ENCODE measurements around the gene SLC12A2. TPM values are rescaled to one million over a fixed set of nuclear protein-coding genes. Genes with fewer than 3 reads are reported as not detected.

Gene SLC12A2
- polyA plus RNA-seq, 6 donors from 2014 or later = 7.3 to 18.7 (median 11.3) TPM

DNA sequence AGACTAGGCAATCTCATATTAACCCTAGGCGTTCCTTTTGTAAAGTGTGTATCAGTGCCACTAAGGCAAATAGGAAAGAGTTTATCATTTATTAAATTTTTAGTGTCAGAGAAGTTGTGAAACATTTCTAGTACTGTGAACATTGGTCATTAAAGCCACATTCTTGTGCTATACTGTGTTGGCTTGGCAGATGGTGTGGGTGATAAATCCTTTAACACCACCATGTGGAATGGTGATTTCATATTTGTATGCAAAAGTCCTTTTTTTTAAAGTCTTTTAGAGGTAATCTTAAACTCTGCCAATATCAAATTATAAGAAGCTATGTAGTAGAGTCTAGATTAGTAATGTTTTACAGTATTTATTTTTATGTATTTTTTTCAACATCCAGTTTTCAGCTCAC, 18.1 kb downstream of the SLC12A2 start:
- H3K9me3 Mint-ChIP-seq = peaks cover 0 to 23% (median 18%) of the 10 kb centered on the region in 7 donors
- ATAC-seq (ENCODE audit: low read depth in 2 of 2) (no peak), DNase-seq (no peak)
- H3K27me3 Mint-ChIP-seq = no peaks in the 10 kb centered on the region
- no peak overlapping the region for H3K4me3 Mint-ChIP-seq
- peaks cover 21 to 33% of the 10 kb centered on the region in 2 donors for H3K36me3 Mint-ChIP-seq
- peaks cover 6 to 16% (median 11%) of the 10 kb centered on the region in 3 donors for H3K4me1 Mint-ChIP-seq
- no peak overlapping the region for H3K27ac Mint-ChIP-seq

DNA sequence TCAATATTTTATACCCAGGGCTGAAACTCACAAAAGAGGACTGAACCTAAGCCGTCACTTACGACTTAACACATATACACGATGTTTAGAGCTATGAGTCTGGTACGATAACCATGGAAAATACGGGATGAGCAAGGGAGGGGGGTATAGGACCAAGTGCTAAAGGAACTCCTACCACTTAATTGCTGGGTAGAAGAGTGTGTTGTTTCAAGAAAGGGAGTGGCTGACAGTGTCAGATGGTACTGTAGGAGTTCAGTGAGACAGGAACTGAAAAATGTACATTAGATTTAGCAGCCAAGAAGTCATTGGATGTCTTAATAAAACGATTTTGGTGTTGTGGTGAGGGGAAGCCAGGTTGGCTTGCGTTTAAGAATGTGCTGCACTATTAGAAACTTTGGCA, 21.6 kb downstream of the SLC12A2 start:
- peak overlapping the region in 1 of 6 donors; percentile 76 for H3K27ac Mint-ChIP-seq
- peaks cover 10 to 24% (median 11%) of the 10 kb centered on the region in 3 donors for H3K4me1 Mint-ChIP-seq
- ATAC-seq (ENCODE audit: low read depth in 2 of 2) = no peak

DNA sequence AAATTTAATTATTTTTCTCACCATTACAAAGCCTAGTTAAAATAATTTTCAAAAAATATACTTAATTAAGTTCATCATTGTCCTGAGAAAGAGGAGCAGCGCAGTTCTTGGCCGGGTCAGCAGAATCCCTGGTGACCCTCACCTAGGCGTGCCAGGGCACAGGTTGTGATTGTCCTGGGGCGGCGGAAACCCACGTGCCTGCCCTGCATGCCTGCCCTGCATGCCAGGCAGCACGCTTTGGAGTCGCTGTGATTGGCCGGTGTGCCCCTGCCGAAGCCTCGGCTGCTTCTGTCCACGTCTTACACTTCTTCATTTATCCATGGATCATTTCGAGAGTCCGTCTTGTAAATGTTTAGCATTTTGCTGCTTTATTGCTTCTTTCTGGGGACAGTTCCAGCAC, 25.6 kb downstream of the SLC12A2 start:
- H3K27me3 Mint-ChIP-seq = no peaks in the 10 kb centered on the region
- H3K27ac Mint-ChIP-seq = peak overlapping the region in 1 of 6 donors; percentile 33
- ATAC-seq (ENCODE audit: low read depth in 2 of 2) (no peak), DNase-seq (no peak)
- peaks cover 8 to 18% (median 13%) of the 10 kb centered on the region in 3 donors for H3K4me1 Mint-ChIP-seq
- no peak overlapping the region for H3K4me3 Mint-ChIP-seq
- peaks cover 0 to 2% (median 0%) of the 10 kb centered on the region in 7 donors for H3K9me3 Mint-ChIP-seq
- H3K36me3 Mint-ChIP-seq = peaks cover 13 to 26% of the 10 kb centered on the region in 2 donors

More for the DNA sequence above, 21.6 kb downstream of the SLC12A2 start:
- peak overlapping the region in 1 of 8 donors; percentile 17 for H3K4me3 Mint-ChIP-seq
- peaks cover 5 to 17% of the 10 kb centered on the region in 2 donors for H3K36me3 Mint-ChIP-seq
- H3K9me3 Mint-ChIP-seq = peaks cover 0 to 2% (median 0%) of the 10 kb centered on the region in 7 donors
- DNase-seq = no peak
- no peaks in the 10 kb centered on the region for H3K27me3 Mint-ChIP-seq

DNA sequence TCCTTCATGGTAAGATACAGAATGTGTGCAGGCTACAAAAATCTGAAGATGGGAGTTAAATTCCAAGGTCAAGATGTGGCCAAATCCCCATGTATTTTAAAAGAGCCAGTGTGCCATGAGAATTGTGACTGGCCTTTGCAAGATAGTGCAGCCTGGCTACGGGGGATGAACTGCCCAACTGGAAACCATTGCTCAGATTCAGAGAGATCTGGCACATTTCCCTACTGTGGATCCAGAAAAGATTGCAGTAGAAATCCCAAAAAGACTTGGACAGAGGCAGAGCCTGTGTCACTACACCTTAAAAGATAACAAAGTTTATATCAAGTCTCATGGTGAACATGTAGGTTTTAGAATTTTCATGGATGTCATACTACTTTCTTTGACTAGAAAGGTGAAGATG, 26.2 kb downstream of the SLC12A2 start:
- Mint-ChIP-seq H3K36me3 (peaks cover 17 to 30% of the 10 kb centered on the region in 2 donors), H3K4me1 (peaks cover 8 to 18% (median 13%) of the 10 kb centered on the region in 3 donors), H3K9me3 (peaks cover 0 to 2% (median 0%) of the 10 kb centered on the region in 7 donors), H3K27me3 (no peaks in the 10 kb centered on the region), H3K4me3 (no peak overlapping the region), H3K27ac (no peak overlapping the region)
- no peak for ATAC-seq (ENCODE audit: low read depth in 2 of 2)
- DNase-seq = no peak

DNA sequence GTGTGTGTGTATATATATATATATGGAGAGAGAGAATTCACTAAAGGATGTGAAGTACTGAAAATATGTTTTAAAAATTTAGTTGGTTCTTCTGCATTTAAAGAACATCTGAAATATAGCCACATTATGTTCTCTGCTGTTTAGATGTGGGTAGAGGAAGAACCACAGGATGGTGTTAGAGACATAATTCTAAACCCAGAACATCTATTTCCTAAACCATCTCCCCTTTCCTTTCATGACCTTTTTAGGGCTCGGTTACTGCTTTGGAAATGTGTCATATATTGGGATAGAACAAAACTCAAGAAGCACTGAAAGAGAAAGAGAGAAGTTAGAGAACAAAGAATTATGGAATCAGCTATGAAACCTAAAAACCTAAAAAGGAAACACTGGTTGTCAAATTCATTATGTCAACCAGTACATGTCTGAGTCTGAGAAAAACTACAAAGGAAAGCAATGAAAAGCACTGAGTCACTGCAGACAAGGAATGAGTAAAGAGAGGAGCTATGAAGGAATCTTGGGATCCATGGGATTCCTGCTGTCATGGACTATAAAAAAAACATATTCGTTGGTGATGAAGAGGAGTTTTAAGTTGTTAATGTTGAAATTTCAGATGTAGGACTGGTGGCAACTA, 28.4 kb downstream of the SLC12A2 start:
- ATAC-seq (ENCODE audit: low read depth in 2 of 2) (no peak), DNase-seq (no peak)
- Mint-ChIP-seq H3K36me3 (peaks cover 35 to 37% of the 10 kb centered on the region in 2 donors), H3K4me3 (no peak overlapping the region), H3K27ac (no peak overlapping the region), H3K4me1 (peaks cover 0 to 8% (median 7%) of the 10 kb centered on the region in 3 donors), H3K9me3 (peaks cover 0 to 2% (median 0%) of the 10 kb centered on the region in 7 donors), H3K27me3 (no peaks in the 10 kb centered on the region)

DNA sequence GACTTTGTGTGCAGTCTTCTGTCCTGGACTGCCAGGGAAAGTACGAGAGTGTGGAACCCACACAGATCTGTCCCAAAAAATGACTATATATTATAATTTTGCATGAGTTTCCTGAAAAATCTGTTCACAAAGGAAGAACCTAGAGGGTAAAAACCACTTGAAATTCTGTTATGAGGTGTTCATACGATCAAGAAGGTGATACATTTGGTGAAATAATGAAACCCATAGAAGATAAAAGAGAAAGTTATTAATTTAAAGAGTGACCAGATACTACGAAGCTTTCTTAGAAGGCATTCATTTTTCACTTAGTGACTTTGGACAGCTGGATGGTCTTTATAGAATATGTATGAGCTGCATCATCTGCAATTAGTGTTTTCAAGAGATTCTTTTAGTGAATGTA, 32.9 kb downstream of the SLC12A2 start:
- H3K4me1 Mint-ChIP-seq = peaks cover 0 to 3% (median 0%) of the 10 kb centered on the region in 3 donors
- ATAC-seq (ENCODE audit: low read depth in 2 of 2) (no peak), DNase-seq (no peak)
- H3K9me3 Mint-ChIP-seq = peaks cover 0 to 17% (median 12%) of the 10 kb centered on the region in 7 donors
- no peak overlapping the region for H3K27ac Mint-ChIP-seq
- no peak overlapping the region for H3K4me3 Mint-ChIP-seq
- no peaks in the 10 kb centered on the region for H3K27me3 Mint-ChIP-seq
- peaks cover 42 to 49% of the 10 kb centered on the region in 2 donors for H3K36me3 Mint-ChIP-seq

DNA sequence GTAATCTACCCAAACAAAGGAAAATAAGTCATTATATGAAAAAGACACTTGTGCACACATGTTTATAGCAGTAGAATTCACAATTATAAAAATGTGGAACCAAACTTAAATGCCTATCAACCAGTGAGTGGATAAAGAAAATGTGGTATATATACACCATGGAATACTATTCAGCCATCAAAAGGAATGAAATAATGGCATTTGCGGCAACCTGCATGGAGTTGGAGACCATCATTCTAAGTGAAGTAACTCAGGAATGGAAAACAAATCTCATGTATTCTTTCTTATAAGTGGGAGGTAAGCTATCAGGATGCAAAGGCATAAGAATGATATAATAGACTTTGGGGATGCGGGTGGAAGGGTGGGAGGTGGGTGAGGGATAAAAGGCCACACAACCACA, 34.6 kb downstream of the SLC12A2 start:
- Mint-ChIP-seq H3K4me1 (no peaks in the 10 kb centered on the region), H3K36me3 (peaks cover 40 to 45% of the 10 kb centered on the region in 2 donors), H3K27ac (no peak overlapping the region), H3K9me3 (peaks cover 0 to 17% (median 12%) of the 10 kb centered on the region in 7 donors), H3K4me3 (no peak overlapping the region), H3K27me3 (no peaks in the 10 kb centered on the region)
- no peak for DNase-seq
- ATAC-seq (ENCODE audit: low read depth in 2 of 2) = no peak

DNA sequence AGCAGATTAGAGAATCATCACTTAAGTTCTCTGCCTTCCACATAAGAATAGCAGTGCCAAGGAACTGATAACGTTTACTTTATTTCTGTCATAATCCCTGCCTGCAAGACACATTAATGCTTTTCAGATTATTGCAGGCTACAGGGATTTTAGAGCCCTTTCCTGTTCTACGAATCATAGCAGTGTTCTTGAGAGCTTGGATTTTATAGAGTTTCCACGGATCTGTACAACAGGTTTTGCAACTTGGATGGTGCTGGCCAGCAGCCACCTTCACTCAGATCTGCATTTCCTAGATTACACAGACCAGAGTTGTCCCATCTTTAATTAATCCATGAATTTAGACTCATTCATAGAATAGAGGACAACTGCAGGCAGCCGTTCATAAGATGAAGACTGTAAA, 38.1 kb downstream of the SLC12A2 start:
- DNase-seq (no peak), ATAC-seq (ENCODE audit: low read depth in 2 of 2) (no peak)
- Mint-ChIP-seq H3K27ac (peak overlapping the region in 1 of 6 donors; percentile 15), H3K27me3 (no peaks in the 10 kb centered on the region), H3K4me3 (no peak overlapping the region), H3K4me1 (peaks cover 0 to 4% (median 0%) of the 10 kb centered on the region in 3 donors), H3K36me3 (peaks cover 17 to 20% of the 10 kb centered on the region in 2 donors), H3K9me3 (peaks cover 0 to 17% (median 12%) of the 10 kb centered on the region in 7 donors)

DNA sequence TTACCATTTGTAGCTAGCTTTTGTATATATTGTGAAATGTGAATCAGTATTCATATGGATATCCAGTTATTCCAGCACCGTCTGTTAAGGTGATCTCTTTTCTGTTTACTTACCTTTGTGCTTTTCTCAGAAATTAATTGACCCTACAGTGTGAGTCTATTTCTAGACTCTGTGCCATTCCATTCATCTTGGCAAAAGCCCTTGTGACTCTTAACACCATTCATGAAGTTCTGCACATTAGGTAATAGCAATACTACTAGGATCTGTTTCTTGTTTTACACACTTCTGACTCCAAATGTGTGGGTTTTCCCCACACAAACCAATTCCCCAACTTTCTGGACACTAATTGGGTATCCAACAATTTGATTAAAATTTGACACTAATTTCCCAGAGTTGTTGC, 40.4 kb downstream of the SLC12A2 start:
- Mint-ChIP-seq H3K9me3 (peaks cover 0 to 7% (median 4%) of the 10 kb centered on the region in 7 donors), H3K4me1 (peaks cover 0 to 4% (median 0%) of the 10 kb centered on the region in 3 donors), H3K27me3 (no peaks in the 10 kb centered on the region), H3K36me3 (peaks cover under 1 to 9% of the 10 kb centered on the region in 2 donors), H3K4me3 (no peak overlapping the region), H3K27ac (peak overlapping the region in 2 of 6 donors; percentile 0 to 89)
- DNase-seq = no peak
- ATAC-seq (ENCODE audit: low read depth in 2 of 2) = no peak

DNA sequence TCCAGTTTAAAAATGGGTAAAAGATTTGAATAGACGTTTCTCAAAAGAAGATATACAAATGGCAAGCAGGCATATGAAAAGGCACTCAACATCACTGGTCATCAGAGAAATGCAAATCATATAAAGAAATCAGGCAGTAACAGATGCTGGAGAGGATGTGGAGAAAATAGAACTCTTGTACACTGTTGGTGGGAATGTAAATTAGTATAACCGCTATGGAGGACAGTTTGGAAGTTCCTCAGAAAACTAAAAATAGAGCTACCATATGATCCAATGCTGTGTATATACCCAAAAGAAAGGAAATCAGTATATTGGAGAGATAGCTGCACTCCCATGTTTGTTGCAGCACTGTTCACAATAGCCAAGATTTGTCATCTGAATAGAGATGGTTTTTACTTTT, 42.7 kb downstream of the SLC12A2 start:
- H3K27ac Mint-ChIP-seq = peak overlapping the region in 1 of 6 donors; percentile 51
- no peaks in the 10 kb centered on the region for H3K27me3 Mint-ChIP-seq
- no peak overlapping the region for H3K4me3 Mint-ChIP-seq
- ATAC-seq (ENCODE audit: low read depth in 2 of 2) (no peak), DNase-seq (no peak)
- H3K4me1 Mint-ChIP-seq = peaks cover 0 to 4% (median 0%) of the 10 kb centered on the region in 3 donors
- H3K9me3 Mint-ChIP-seq = no peaks in the 10 kb centered on the region
- peaks cover 7 to 12% of the 10 kb centered on the region in 2 donors for H3K36me3 Mint-ChIP-seq

DNA sequence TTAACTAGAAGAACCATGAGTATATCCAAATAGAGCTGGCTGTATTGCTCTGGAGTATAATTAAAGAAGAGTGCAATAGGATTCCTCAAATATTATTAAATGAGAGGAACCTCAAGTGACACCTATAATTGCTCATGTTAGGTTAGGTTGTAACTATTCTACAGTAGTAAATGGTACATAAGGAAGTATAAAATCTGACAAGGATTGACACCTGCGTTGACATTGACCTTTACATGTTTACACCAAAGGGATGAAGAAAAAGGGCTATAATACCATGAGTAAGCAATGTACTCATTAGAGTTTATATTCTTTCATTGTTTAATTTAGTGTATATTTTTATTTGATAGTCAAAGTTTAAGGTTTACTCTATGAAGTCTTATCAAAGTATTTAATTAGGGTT, 48.9 kb downstream of the SLC12A2 start:
- Mint-ChIP-seq H3K4me1 (no peaks in the 10 kb centered on the region), H3K9me3 (no peaks in the 10 kb centered on the region), H3K27me3 (no peaks in the 10 kb centered on the region), H3K36me3 (peaks cover 30 to 35% of the 10 kb centered on the region in 2 donors), H3K27ac (no peak overlapping the region), H3K4me3 (no peak overlapping the region)
- ATAC-seq (ENCODE audit: low read depth in 2 of 2) (no peak), DNase-seq (no peak)

DNA sequence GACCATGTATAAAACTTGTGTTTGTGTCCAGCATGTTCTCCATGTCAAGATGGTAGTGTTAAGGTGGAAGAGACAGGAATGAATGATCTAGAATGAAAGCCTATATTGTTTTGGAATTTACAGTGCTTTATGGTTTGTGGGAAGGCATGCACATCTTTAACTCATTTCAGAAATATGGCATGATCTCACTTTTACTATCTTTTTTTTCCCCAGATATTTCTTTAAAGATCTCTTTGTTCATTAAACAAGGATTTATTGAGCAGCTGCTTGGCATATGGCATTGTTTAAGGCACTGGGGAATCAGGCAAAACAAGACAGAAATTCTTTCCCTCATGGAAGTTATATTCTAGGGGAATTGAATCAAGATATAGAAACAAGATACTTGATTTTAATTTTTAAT, 51.7 kb downstream of the SLC12A2 start:
- ATAC-seq (ENCODE audit: low read depth in 2 of 2) (no peak), DNase-seq (no peak)
- peak overlapping the region in 1 of 6 donors; percentile 87 for H3K27ac Mint-ChIP-seq
- H3K4me1 Mint-ChIP-seq = no peaks in the 10 kb centered on the region
- no peaks in the 10 kb centered on the region for H3K9me3 Mint-ChIP-seq
- H3K4me3 Mint-ChIP-seq = no peak overlapping the region
- H3K36me3 Mint-ChIP-seq = peaks cover 31 to 42% of the 10 kb centered on the region in 2 donors
- no peaks in the 10 kb centered on the region for H3K27me3 Mint-ChIP-seq

DNA sequence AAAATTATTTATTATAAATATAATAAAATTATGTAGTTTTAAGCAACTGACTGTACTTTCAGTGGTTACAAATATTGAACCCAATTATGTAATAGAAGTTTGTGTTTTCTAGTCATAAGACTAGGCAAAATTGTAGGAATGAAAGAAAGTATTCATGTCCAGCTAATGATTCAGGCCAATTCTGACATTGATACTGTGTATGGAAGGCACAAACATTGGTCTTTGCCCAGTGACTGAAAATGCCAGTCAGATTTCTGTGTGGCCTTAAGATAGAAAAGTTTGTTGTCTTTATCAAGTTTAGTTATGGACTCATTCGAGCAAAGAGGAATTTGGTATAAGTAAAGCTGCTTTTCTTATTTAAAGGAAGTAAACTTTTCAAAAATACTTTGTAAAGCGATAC, 60.3 kb downstream of the SLC12A2 start:
- peaks cover 0 to 31% of the 10 kb centered on the region in 2 donors for H3K36me3 Mint-ChIP-seq
- H3K9me3 Mint-ChIP-seq = no peaks in the 10 kb centered on the region
- no peak overlapping the region for H3K27ac Mint-ChIP-seq
- H3K4me3 Mint-ChIP-seq = no peak overlapping the region
- no peaks in the 10 kb centered on the region for H3K27me3 Mint-ChIP-seq
- no peak for DNase-seq
- no peak for ATAC-seq (ENCODE audit: low read depth in 2 of 2)
- H3K4me1 Mint-ChIP-seq = no peaks in the 10 kb centered on the region

DNA sequence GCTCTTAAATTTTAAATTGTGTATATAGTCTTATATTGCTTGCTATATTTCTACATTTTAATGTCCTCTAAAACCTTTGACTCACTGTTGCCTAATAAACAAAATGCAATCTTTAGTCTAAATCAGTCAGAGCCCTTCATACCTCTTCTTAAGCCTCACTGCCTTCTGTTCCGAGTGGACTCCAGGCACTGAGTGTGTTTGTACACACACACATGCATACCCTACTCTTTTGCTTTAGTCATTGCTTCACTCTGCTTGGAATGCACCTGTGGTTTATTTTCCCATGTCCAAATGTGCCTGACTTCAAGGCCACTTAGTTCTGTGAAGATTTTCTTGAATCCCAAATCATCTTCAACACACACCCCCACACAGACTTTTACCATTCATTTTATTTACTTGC, 60.9 kb downstream of the SLC12A2 start:
- Mint-ChIP-seq H3K9me3 (no peaks in the 10 kb centered on the region), H3K4me1 (no peaks in the 10 kb centered on the region), H3K27ac (peak overlapping the region in 1 of 6 donors; percentile 70), H3K36me3 (peaks cover 3 to 35% of the 10 kb centered on the region in 2 donors), H3K27me3 (no peaks in the 10 kb centered on the region), H3K4me3 (no peak overlapping the region)
- DNase-seq (no peak), ATAC-seq (ENCODE audit: low read depth in 2 of 2) (no peak)

Measured in naive B cell (primary cell).